Esophagus (tissue), 2 donors: ENCODE measurements around the gene RAP2B. TPM values are rescaled to one million over a fixed set of nuclear protein-coding genes. Genes with fewer than 3 reads are reported as not detected.
"Not testable (repeated sequence)": the region's sequence is repeated elsewhere in the genome, so short reads cannot be mapped to it uniquely, and the experiment has no call there.

ENCODE experiments used
- H3K27ac ChIP-seq, 2 donors: one replicate each; pipeline ENCODE4 v1.5.1; 2013; ENCODE audit warnings: low read depth in 2 of 2, mild to moderate bottlenecking in 2 of 2, inconsistent platforms in 1 of 2, low read length in 1 of 2, moderate library complexity in 1 of 2
- H3K27me3 ChIP-seq, 2 donors: one replicate each; pipeline ENCODE4 v1.6.1; 2013; ENCODE audit warnings: low read length in 2 of 2, control low read depth in 1 of 2, mild to moderate bottlenecking in 1 of 2; ENCODE audit not compliant: insufficient read depth in 2 of 2, control insufficient read depth in 1 of 2
- H3K36me3 ChIP-seq, 2 donors: one replicate each; pipeline ENCODE4 v1.6.1; 2013; ENCODE audit warnings: low read length in 1 of 2; ENCODE audit not compliant: control insufficient read depth in 2 of 2, insufficient read depth in 2 of 2
- H3K4me1 ChIP-seq, 2 donors: one replicate each; pipeline ENCODE4 v1.6.1; 2013; ENCODE audit warnings: low read length in 1 of 2; ENCODE audit not compliant: control insufficient read depth in 2 of 2, insufficient read depth in 2 of 2
- H3K4me3 ChIP-seq, 2 donors: one replicate each; pipeline ENCODE4 v1.5.1; 2013; ENCODE audit warnings: low read length in 2 of 2, mild to moderate bottlenecking in 2 of 2, low read depth in 1 of 2, moderate library complexity in 1 of 2
- H3K9me3 ChIP-seq, 2 donors: one replicate each; pipeline ENCODE4 v1.6.1; 2013; ENCODE audit warnings: mild to moderate bottlenecking in 2 of 2, low read depth in 1 of 2, low read length in 1 of 2, moderate library complexity in 1 of 2; ENCODE audit not compliant: control insufficient read depth in 2 of 2, insufficient read depth in 1 of 2
- WGBS, 2 donors: extraction: QIAGEN DNeasy Blood & Tissue Kit; methylation state at CpG; one replicate each; pipeline ENCODE4 v1.1.7; 2013; 5-methylcytosine and 5-hydroxymethylcytosine counted together
- polyA plus RNA-seq, 2 donors: library from polyadenylated mRNA; stranded (reverse); fragments of 200-250 nt; gene quantifications; one replicate each; pipeline ENCODE4 v1.2.3, GENCODE V29; 2013
- donor health status: healthy with polysubstance abuse.
- donor health status: Bipolar disorder and iron deficiency.

Gene RAP2B
- 10 to 100 TPM; 10.4 to 13.7 TPM for polyA plus RNA-seq

DNA sequence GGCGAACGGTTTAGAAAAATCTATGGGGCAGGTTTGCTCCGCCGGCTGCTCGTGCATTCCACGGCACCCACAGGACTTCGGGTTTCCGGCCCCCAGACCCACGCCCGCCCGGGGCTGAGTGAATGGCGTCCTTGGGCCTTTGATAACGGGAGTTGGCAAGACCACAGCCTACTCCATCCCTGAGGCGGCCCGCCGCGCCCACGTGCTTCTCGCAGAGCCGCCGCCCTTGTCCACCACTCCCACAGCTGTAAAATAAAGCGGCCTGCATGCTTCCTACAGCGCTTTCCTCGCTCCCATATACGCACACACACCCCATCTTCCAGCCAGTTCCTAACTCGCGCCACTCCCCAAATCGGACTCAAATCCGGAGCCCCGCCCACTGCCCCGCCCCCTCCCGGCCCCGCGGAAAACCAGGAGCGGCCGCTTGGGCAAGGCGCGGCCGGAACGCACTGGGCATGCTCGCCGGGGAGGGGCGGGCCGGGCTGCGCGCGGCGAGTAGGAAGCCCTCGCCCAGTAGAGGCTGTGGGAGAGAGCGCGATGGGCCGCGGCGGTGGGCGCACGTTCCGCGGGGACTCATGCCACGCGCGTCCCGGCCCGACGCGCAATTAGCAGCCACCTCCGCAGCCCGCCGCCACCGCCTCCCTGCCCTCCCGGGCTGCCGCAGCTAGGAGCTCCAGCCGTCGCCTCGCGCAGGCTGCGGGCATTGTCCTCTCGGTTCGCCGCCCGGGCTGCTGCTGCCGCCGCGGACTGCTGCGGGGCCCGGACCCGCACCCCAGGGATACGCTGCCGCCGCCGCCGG is at the start of gene RAP2B:
RAP2B (plus strand) TSS at position 513 of the 799 bp plus-strand sequence. CDS start 468 bp downstream, outside the sequence.
- H3K36me3 ChIP-seq = no peaks in the 10 kb centered on the region

DNA sequence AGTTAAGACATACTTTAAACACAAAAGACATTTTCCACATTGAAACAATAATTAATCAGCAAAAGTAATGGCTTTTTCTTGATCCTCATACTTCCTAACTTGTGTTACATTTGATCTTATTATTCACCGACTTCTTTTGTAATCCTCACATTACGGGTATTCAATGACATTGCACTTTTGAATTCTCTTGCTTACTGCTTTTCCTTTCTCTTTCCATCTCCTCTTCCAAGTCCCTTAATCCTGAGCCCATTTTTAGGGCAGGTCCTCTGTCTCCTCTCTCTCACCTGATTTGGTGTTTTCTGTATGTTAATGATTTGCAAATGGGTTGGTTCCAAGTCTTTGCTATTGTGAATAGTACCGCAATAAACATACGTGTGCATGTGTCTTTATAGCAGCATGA is 48.5 kb upstream of the RAP2B start:
- H3K4me1 ChIP-seq = no peaks in the 10 kb centered on the region
- H3K9me3 ChIP-seq = no peaks in the 10 kb centered on the region
- WGBS, 2 donors = 85 to 89% methylated on average over 4 of the region's 4 CpGs
- no peak overlapping the region for H3K4me3 ChIP-seq
- no peak overlapping the region for H3K27ac ChIP-seq
- no peaks in the 10 kb centered on the region for H3K27me3 ChIP-seq
- no peaks in the 10 kb centered on the region for H3K36me3 ChIP-seq

More for the DNA sequence above, at the start of gene RAP2B:
- Histone ChIP-seq H3K27me3 (no peaks in the 10 kb centered on the region), H3K9me3 (no peaks in the 10 kb centered on the region), H3K4me1 (no peaks in the 10 kb centered on the region), H3K4me3 (peak within 1 kb of the TSS; percentile 95 to 96), H3K27ac (peak within 1 kb of the TSS; percentile 97 to 100)
- WGBS, 2 donors = 0% methylated on average over 80 to 91 of the region's 91 CpGs

DNA sequence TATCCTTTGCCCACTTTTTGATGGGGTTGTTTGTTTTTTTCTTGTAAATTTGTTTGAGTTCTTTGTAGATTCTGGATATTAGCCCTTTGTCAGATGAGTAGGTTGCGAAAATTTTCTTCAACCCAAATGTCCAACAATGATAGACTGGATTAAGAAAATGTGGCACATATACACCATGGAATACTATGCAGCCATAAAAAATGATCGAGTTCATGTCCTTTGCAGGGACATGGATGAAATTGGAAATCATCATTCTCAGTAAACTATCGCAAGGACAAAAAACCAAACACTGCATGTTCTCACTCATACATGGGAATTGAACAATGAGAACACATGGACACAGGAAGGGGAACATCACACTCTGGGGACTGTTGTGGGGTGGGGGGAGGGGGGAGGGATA is 47.8 kb upstream of the RAP2B start:
- H3K4me3 ChIP-seq, H3K27ac ChIP-seq, H3K9me3 ChIP-seq, H3K36me3 ChIP-seq, H3K27me3 ChIP-seq, H3K4me1 ChIP-seq: not testable (repeated sequence)
- WGBS, 2 donors = 88 to 96% methylated on average over 3 of the region's 3 CpGs

DNA sequence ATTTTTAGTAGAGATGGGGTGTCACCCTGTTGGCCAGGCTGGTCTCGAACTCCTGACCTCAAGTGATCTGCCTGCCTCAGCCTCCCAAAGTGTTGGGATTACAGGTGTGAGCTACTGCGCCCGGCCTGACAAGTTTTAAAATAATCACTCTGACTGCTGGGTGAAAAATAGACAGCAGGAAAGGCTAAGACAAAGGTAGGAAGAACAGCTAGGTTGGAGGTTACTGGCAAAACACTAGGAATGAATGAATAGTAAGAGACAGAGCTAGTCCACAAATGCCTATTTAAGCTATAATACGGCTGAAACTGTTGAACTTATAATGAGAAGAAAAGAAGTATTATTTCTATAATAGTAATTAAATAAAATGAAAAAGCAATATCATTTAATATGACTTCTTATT is 46.7 kb upstream of the RAP2B start:
- Histone ChIP-seq H3K4me3 (no peak overlapping the region), H3K4me1 (no peaks in the 10 kb centered on the region), H3K9me3 (no peaks in the 10 kb centered on the region), H3K36me3 (no peaks in the 10 kb centered on the region), H3K27ac (no peak overlapping the region), H3K27me3 (no peaks in the 10 kb centered on the region)
- 84% methylated on average over 4 of the region's 4 CpGs for WGBS, 2 donors

DNA sequence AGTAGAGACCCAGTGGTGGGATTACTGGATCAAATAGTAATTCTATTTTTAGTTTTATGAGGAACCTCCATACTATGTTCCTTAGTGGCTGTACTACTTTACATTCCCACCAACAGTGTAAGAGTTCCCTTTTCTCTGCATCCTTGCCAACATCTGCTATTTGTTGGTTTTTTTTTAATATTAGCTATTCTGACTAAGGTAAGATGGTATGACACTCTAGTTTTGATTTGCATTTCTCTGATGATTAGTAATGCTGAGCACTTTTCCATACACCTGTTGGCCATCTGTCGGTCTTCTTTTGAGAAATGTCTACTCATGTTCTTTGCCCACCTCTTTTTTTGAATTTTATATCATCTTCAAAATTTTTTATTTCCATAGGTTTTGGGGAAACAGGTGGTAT is 34.2 kb upstream of the RAP2B start:
- no peak overlapping the region for H3K27ac ChIP-seq
- H3K4me3 ChIP-seq = no peak overlapping the region
- no peaks in the 10 kb centered on the region for H3K4me1 ChIP-seq
- H3K9me3 ChIP-seq = no peaks in the 10 kb centered on the region
- H3K27me3 ChIP-seq = no peaks in the 10 kb centered on the region
- H3K36me3 ChIP-seq = no peaks in the 10 kb centered on the region
- 88 to 89% methylated on average over 1 of the region's 1 CpG for WGBS, 2 donors

DNA sequence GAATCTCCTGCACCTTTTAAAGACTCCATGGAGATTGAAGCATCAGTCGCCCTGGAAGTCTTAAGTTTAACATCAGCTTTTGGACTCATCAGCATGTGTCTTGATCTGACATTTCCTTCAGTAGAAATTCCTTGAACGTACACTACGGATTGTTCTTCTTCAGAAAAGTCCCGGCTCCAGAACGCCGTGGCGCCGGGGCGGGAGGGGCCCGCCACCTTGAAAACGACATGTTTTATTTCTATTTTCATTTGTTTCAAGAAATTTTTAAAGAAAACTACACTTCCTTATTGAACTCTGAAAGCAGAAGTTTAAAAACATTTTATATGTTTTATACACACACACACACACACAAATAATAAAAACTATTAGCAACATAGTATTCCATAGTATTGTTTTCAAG is 32.6 kb upstream of the RAP2B start:
- WGBS, 2 donors = 93 to 94% methylated on average over 11 of the region's 11 CpGs
- Histone ChIP-seq H3K9me3 (no peaks in the 10 kb centered on the region), H3K36me3 (no peaks in the 10 kb centered on the region), H3K4me3 (no peak overlapping the region), H3K27me3 (no peaks in the 10 kb centered on the region), H3K27ac (no peak overlapping the region), H3K4me1 (no peaks in the 10 kb centered on the region)

DNA sequence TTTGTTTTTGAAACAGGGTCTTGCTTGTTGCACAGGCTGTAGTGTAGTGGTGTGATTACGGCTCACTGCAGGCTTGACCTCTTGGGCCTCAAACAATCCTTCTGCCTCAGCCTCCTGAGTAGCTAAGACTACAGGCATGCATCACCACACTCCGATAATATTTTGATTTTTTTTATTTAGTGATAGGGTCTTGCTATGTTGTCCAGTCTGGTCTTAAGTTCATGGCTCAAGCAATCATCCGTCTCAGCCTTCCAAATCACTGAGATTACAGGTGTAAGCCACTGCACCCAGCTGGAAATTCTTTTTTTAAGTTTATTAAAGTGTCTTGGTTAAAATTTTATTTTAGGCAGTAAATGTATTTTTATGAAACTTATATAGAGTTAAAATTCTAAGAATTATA is 32.2 kb upstream of the RAP2B start:
- H3K4me3 ChIP-seq = no peak overlapping the region
- H3K9me3 ChIP-seq = no peaks in the 10 kb centered on the region
- no peaks in the 10 kb centered on the region for H3K4me1 ChIP-seq
- no peaks in the 10 kb centered on the region for H3K27me3 ChIP-seq
- H3K36me3 ChIP-seq = no peaks in the 10 kb centered on the region
- no peak overlapping the region for H3K27ac ChIP-seq
- 94 to 98% methylated on average over 3 of the region's 3 CpGs for WGBS, 2 donors

DNA sequence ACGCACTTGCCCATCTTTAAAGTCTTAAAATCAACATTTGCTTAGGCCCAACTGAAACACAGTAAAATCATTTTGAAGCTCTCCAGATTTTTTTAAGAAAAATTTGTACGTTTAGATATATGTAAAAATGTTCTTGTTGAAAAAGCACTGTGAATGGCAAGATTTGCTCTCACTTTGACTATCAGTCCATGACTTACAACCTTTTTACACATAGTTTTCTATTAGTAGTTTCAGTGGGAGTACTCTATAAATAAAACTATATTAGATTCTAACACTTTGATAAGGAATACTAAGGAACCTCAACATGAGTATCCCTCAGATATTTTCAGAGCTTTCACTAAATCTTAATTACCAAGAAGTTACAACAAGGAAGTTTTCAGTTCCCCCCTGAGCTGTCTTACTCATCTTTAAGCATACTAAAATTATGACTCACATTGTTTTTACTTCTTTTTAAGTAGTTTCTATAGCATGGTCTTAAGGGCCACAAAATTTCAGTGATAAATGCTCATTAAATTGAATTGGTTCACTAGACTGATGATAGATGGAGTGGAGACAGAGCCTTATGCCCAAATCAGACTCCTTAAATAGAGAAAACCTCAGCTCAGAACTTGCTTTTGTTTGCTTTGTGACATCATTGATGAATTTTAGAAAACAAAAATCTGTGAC is 31.6 kb upstream of the RAP2B start:
- WGBS, 2 donors = 87 to 89% methylated on average over 2 of the region's 2 CpGs
- Histone ChIP-seq H3K9me3 (no peaks in the 10 kb centered on the region), H3K27ac (no peak overlapping the region), H3K4me1 (no peaks in the 10 kb centered on the region), H3K36me3 (no peaks in the 10 kb centered on the region), H3K27me3 (no peaks in the 10 kb centered on the region), H3K4me3 (no peak overlapping the region)

DNA sequence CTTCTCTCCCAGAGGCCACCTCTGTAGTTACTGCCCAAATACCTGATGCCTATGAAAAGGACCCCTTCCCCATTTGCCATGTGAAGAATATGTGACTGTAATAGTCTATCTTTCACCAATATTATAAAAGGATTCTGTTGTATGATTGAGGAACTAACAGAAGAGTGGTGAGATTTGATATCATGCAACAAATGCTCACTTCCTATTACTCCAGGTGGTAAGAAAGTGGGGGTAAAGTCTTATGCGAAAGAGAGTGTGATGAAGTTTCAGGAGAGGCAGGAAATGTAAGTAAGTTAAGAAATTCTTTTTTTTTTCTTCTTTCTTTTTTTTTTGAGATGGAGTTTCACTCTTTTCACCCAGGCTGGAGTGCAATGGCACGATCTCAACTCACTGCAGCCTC is 24.4 kb upstream of the RAP2B start:
- 89 to 95% methylated on average over 2 of the region's 2 CpGs for WGBS, 2 donors
- H3K27ac ChIP-seq = peak overlapping the region; percentile 90 to 95

More for the DNA sequence above, 24.4 kb upstream of the RAP2B start:
- no peak overlapping the region for H3K4me3 ChIP-seq
- no peaks in the 10 kb centered on the region for H3K36me3 ChIP-seq
- no peaks in the 10 kb centered on the region for H3K4me1 ChIP-seq
- H3K27me3 ChIP-seq = no peaks in the 10 kb centered on the region
- H3K9me3 ChIP-seq = no peaks in the 10 kb centered on the region
